Transverse colon (tissue), 4 donors: ENCODE measurements around the gene SYNE3.

Experiments
- POLR2AphosphoS5 ChIP-seq, 3 donors: sonication (generic); formaldehyde crosslinking; IDR thresholded peaks; one replicate each; pipeline ENCODE4 v1.6.1; 2016; ENCODE audit warnings: antibody characterized with exemption in 3 of 3
- TF ChIP-seq, protein P1 (sequence below), 5 experiments: fragments of 200-600 bp in 3 of 5; fragments of 450-650 bp in 2 of 5; sonication (generic) in 3 of 5; IDR thresholded peaks; 1 replicate in 2 of 5; 2 replicates in 3 of 5; pipeline ENCODE4 v1.5.1; 2016 to 2017; ENCODE audit warnings: antibody characterized with exemption in 5 of 5, inconsistent platforms in 3 of 5, mild to moderate bottlenecking in 2 of 5, moderate library complexity in 1 of 5

DNA sequence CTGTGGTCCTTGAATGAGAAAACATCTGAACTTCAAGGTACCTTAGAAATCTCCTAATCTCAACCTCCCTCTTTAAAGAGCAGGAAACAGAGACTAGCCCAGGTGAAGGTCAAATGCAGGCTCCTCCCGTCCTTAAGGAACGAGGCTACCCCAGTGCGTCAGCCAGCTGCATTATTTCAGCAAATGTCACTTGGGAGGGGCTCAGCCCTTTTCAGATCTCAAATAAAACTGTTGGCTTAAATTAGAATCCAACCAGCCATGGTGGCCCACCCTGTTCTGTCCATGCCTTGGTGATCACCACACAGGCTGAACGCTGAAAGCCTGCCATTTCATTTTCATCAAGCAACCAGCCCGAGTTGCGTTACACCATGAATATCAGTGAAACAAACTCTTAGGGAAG is 7.0 kb downstream of the SYNE3 start:
- TF ChIP-seq, protein P1, sequence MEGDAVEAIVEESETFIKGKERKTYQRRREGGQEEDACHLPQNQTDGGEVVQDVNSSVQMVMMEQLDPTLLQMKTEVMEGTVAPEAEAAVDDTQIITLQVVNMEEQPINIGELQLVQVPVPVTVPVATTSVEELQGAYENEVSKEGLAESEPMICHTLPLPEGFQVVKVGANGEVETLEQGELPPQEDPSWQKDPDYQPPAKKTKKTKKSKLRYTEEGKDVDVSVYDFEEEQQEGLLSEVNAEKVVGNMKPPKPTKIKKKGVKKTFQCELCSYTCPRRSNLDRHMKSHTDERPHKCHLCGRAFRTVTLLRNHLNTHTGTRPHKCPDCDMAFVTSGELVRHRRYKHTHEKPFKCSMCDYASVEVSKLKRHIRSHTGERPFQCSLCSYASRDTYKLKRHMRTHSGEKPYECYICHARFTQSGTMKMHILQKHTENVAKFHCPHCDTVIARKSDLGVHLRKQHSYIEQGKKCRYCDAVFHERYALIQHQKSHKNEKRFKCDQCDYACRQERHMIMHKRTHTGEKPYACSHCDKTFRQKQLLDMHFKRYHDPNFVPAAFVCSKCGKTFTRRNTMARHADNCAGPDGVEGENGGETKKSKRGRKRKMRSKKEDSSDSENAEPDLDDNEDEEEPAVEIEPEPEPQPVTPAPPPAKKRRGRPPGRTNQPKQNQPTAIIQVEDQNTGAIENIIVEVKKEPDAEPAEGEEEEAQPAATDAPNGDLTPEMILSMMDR (IDR thresholded peaks at IDR 0.05), result no peak
- no peak for TF ChIP-seq POLR2AphosphoS5 (IDR thresholded peaks at IDR 0.05)
